Measurements from ENCODE around the gene HIGD1A. TPM values are rescaled to one million over a fixed set of nuclear protein-coding genes. Genes with fewer than 3 reads are reported as not detected.

Gene HIGD1A
- total and polyA plus RNA-seq, 4 donors: 76.1 to 148 (median 86.1) TPM

- no peaks in the 10 kb centered on the region for H3K27me3 ChIP-seq (ENCODE audit: control insufficient read depth in 3 of 3, insufficient read depth in 3 of 3, low read length in 2 of 3)
- DNase-seq (peak in 1 of 3 donors; percentile 32), ATAC-seq (ENCODE audit: insufficient read depth, low FRiP score) (no peak)
- no peaks in the 10 kb centered on the region for H3K4me1 ChIP-seq (ENCODE audit: control insufficient read depth in 5 of 5, insufficient read depth in 5 of 5, low read length in 5 of 5)
- WGBS, 2 donors: 41 to 47% methylated on average over 7 of the region's 7 CpGs
- H3K9ac ChIP-seq (ENCODE audit: insufficient read depth in 1 of 2, low read length in 2 of 2): no peak overlapping the region
- H3K9me3 ChIP-seq (ENCODE audit: control insufficient read depth in 4 of 4, insufficient read depth in 3 of 4, low read length in 3 of 4): no peaks in the 10 kb centered on the region
- no peak overlapping the region for H3K4me3 ChIP-seq
- TF ChIP-seq, protein P1, sequence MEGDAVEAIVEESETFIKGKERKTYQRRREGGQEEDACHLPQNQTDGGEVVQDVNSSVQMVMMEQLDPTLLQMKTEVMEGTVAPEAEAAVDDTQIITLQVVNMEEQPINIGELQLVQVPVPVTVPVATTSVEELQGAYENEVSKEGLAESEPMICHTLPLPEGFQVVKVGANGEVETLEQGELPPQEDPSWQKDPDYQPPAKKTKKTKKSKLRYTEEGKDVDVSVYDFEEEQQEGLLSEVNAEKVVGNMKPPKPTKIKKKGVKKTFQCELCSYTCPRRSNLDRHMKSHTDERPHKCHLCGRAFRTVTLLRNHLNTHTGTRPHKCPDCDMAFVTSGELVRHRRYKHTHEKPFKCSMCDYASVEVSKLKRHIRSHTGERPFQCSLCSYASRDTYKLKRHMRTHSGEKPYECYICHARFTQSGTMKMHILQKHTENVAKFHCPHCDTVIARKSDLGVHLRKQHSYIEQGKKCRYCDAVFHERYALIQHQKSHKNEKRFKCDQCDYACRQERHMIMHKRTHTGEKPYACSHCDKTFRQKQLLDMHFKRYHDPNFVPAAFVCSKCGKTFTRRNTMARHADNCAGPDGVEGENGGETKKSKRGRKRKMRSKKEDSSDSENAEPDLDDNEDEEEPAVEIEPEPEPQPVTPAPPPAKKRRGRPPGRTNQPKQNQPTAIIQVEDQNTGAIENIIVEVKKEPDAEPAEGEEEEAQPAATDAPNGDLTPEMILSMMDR (IDR thresholded peaks at IDR 0.05; ENCODE audit: control extremely low read depth, extremely low read depth): no peak
- H3K36me3 ChIP-seq (ENCODE audit: control insufficient read depth in 4 of 4, insufficient read depth in 4 of 4, low read length in 4 of 4): no peaks in the 10 kb centered on the region
- no peak overlapping the region for H3K27ac ChIP-seq (ENCODE audit: low read depth in 1 of 2, low read length in 1 of 2)
These were observed 26.4 kb upstream of the HIGD1A start for GRCh38 chr3:42830437-42831320.

DNA sequence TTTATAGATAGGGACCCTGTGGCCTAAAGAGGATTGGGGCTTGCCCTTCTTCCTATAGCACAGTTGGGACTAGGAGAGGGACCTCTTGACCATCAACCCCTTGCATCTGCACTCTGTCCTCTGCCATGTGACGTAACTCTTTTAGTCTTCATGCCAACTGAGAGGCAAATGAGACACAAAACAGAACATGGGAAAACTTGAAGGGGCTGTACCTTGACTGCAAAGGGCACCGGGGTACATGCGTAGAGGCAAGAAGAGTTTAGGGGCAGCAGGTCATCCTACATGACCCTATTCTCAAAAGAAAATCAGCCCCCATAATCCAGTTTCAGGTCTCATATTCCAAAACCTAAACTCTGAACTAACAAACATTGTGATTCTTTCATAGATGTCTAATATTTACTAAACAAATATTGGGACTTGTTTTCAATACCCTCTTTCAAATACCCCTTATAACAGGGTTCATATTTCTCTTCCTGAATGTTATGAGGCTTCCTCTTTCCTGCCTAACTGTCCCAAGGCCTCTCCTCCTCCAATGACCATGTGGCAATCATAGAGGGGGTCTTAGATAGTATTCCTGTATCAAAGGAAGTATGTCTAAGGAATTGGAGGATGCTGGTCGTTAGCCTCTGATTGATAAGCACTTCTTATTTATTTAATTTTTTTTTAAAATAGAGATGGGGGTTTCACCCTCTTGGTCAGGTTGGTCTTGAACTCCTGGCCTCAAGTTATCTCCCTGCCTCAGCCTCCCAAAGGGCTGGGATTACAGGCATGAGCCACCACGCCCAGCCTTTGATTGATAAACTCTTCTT, 25.5 kb upstream of the HIGD1A start:
- H3K9ac ChIP-seq (ENCODE audit: insufficient read depth in 1 of 2, low read length in 2 of 2): no peak overlapping the region
- no peak for DNase-seq
- no peak overlapping the region for H3K4me3 ChIP-seq
- no peaks in the 10 kb centered on the region for H3K27me3 ChIP-seq (ENCODE audit: control insufficient read depth in 3 of 3, insufficient read depth in 3 of 3, low read length in 2 of 3)
- 68 to 77% methylated on average over 5 of the region's 5 CpGs for WGBS, 2 donors
- TF ChIP-seq, protein P1 (IDR thresholded peaks at IDR 0.05; ENCODE audit: control extremely low read depth, extremely low read depth): no peak
- ATAC-seq (ENCODE audit: insufficient read depth, low FRiP score): no peak
- no peaks in the 10 kb centered on the region for H3K4me1 ChIP-seq (ENCODE audit: control insufficient read depth in 5 of 5, insufficient read depth in 5 of 5, low read length in 5 of 5)
- H3K9me3 ChIP-seq (ENCODE audit: control insufficient read depth in 4 of 4, insufficient read depth in 3 of 4, low read length in 3 of 4): no peaks in the 10 kb centered on the region
- no peak overlapping the region for H3K27ac ChIP-seq (ENCODE audit: low read depth in 1 of 2, low read length in 1 of 2)
- no peaks in the 10 kb centered on the region for H3K36me3 ChIP-seq (ENCODE audit: control insufficient read depth in 4 of 4, insufficient read depth in 4 of 4, low read length in 4 of 4)

GRCh38 chr3:42829083-42829627, 24.9 kb upstream of the HIGD1A start:
- Histone ChIP-seq H3K27ac (ENCODE audit: low read depth in 1 of 2, low read length in 1 of 2) (no peak overlapping the region), H3K4me3 (no peak overlapping the region), H3K9ac (ENCODE audit: insufficient read depth in 1 of 2, low read length in 2 of 2) (no peak overlapping the region), H3K9me3 (ENCODE audit: control insufficient read depth in 4 of 4, insufficient read depth in 3 of 4, low read length in 3 of 4) (no peaks in the 10 kb centered on the region), H3K27me3 (ENCODE audit: control insufficient read depth in 3 of 3, insufficient read depth in 3 of 3, low read length in 2 of 3) (no peaks in the 10 kb centered on the region), H3K4me1 (ENCODE audit: control insufficient read depth in 5 of 5, insufficient read depth in 5 of 5, low read length in 5 of 5) (no peaks in the 10 kb centered on the region), H3K36me3 (ENCODE audit: control insufficient read depth in 4 of 4, insufficient read depth in 4 of 4, low read length in 4 of 4) (no peaks in the 10 kb centered on the region)
- 91 to 97% methylated on average over 5 of the region's 5 CpGs for WGBS, 2 donors
- ATAC-seq (ENCODE audit: insufficient read depth, low FRiP score) (no peak), DNase-seq (no peak)
- TF ChIP-seq, protein P1 (IDR thresholded peaks at IDR 0.05; ENCODE audit: control extremely low read depth, extremely low read depth): no peak
